ENCODE measurements around the gene AUP1.

AUP1 gene

DNA sequence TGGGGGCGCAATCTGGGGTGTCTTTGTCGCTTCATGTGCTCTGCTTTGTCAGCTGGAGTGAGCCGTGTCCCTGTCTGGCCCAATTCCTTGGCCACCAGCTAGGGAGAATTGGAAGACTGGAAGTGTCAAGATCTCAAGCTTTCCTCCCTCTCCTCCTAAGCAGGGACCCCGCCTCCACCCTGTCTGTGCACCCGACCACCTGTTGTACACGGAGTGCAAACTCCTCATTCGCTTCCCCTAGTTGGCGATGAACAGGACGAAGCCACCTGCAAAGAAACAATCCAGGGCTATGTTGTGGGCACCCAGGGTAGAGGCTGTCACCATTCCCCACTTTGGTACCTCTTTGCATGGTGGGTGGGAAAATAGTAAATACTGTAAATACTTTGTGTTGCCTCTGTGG is 1.8 kb downstream of the AUP1 start:
- no peak for DNase-seq (ENCODE audit: insufficient read length, low spot score)
- no peak for FAIRE-seq
- TF ChIP-seq CTCF (IDR thresholded peaks at IDR 0.05; ENCODE audit: insufficient read depth, missing control alignments) = no peak

- no peak for FAIRE-seq
- no peak for TF ChIP-seq CTCF (IDR thresholded peaks at IDR 0.05; ENCODE audit: insufficient read depth, missing control alignments)
- no peak for DNase-seq (ENCODE audit: insufficient read length, low spot score)
Measured at GRCh38 chr2:74526649-74527230, 2.8 kb downstream of the AUP1 start.

DNA sequence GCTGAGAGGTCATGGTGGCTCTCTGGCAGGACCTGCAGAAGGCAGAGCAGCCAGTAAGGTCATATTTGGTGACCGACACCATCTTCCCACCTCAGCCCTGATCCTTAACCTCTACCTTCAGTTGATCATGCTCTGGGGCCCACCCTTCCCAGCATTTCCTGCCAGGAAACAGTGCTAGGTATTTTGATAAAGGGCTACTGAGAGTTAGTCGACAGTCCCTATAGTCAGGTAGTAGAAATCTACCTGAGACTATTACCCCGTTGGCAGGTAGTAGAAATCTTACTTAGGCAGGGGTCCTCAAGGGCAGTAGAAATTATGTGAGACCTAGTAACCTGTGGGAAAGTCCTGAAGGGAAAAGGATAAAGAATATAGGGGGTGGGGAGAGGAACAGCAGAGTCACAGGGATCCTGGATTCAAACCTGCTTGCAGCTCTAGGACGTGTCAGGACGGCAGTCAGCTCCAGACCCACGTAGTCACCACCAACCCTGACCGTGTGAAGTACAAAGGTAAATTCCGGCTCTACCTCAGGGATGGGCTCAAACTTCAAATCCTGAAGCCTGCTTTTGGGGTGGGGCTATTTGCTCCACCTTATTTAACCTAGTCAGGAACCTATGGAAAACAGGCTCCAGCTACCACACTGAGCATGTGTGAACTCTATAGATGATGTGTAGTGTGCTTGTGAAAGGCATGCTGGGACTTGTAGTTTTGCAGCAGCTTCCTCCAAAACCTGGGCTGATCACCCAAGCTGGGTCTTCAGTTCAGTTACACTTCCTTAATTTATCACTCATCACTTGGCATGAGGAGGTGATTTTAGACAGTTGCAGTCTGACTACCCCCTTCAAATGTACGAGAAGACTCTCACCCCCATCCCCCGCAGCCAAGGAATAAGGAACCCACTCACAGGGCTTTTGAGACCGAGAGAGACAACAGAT is 3.5 kb downstream of the AUP1 start, which contains the start of gene DQX1:
Gene DQX1, minus strand, starts transcription at position 515 of the 932 bp plus-strand sequence. Its CDS starts 502 bp downstream, at position 13.
- no peak for TF ChIP-seq CTCF (IDR thresholded peaks at IDR 0.05; ENCODE audit: insufficient read depth, missing control alignments)
- DNase-seq (ENCODE audit: insufficient read length, low spot score) (peak; percentile 55), FAIRE-seq (no peak)

DNA sequence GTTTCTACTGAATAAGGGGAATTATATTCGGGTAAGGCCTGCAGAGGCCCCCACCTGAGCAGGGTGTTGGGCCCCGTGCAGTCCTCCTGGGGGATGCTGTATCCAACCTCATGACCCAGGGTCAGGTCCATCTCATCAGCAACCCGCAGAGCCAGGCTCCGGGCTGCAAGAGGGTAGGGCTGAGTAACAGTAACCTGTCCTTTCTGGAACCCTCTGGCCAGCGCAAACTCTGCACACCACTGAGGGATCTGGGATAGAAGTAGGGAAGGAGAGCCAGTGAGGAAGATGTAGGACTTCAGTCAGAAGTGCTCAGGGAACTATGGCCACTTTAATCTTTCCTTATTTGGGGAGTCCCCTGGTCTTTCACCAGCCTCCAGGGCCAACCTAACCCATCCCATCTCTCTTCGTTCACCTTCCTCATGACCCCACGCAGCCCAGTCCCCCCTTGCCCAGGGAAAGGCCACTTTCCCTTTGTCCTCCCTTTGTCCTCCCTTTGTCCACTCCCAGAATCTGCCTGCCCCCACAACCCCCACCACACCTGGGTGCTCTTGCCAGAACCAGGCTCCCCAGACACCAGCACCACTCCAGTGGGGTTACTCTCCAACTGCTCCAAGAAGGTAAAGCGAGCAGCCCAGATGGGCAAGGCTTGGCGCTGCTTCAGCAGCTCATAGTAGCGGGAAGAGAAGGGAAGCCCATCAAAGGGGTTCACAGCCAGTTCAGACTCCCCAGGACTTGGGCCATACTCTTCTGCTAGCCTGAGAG is 4.4 kb downstream of the AUP1 start:
- no peak for FAIRE-seq
- TF ChIP-seq CTCF (IDR thresholded peaks at IDR 0.05; ENCODE audit: insufficient read depth, missing control alignments) = no peak
- DNase-seq (ENCODE audit: insufficient read length, low spot score) = no peak

GRCh38 chr2:74524005-74524404 is 5.5 kb downstream of the AUP1 start:
- DNase-seq (ENCODE audit: insufficient read length, low spot score) (no peak), FAIRE-seq (no peak)
- no peak for TF ChIP-seq CTCF (IDR thresholded peaks at IDR 0.05; ENCODE audit: insufficient read depth, missing control alignments)

- no peak for TF ChIP-seq CTCF (IDR thresholded peaks at IDR 0.05; ENCODE audit: insufficient read depth, missing control alignments)
- DNase-seq (ENCODE audit: insufficient read length, low spot score) (no peak), FAIRE-seq (no peak)
Measured at GRCh38 chr2:74522516-74522915, 7.0 kb downstream of the AUP1 start.
